ENCODE results near the gene LIN7A. TPM values are rescaled to one million over a fixed set of nuclear protein-coding genes. Genes with fewer than 3 reads are reported as not detected.

Gene LIN7A
- total RNA-seq, 6 donors from 2014 or later, result 7.9 to 32.5 (median 13.8) TPM

DNA sequence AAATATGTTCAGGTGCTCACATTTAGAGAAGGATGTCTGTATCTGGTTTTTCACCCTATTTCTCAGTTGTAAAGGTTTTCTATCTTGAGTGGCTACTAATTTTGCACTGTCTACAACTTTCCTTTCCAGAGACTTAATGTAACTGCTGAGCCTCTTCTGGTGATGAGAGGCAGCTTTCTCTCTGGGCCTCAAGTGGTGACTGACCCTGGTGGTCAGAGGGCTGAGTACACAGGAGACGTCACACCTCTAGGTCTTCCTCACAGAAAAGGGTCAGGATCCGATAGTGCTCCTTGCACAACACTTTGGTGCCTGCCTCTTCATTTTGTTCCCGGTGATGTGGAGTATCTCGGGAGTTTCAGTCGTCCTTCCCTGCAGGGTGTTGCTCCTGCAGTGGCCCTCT is 76.8 kb downstream of the LIN7A start:
- no peak overlapping the region for H3K4me3 ChIP-seq
- TF ChIP-seq EP300 (IDR thresholded peaks at IDR 0.05), result no peak
- TF ChIP-seq POLR2AphosphoS5 (IDR thresholded peaks at IDR 0.05), result no peak
- TF ChIP-seq, protein P1, sequence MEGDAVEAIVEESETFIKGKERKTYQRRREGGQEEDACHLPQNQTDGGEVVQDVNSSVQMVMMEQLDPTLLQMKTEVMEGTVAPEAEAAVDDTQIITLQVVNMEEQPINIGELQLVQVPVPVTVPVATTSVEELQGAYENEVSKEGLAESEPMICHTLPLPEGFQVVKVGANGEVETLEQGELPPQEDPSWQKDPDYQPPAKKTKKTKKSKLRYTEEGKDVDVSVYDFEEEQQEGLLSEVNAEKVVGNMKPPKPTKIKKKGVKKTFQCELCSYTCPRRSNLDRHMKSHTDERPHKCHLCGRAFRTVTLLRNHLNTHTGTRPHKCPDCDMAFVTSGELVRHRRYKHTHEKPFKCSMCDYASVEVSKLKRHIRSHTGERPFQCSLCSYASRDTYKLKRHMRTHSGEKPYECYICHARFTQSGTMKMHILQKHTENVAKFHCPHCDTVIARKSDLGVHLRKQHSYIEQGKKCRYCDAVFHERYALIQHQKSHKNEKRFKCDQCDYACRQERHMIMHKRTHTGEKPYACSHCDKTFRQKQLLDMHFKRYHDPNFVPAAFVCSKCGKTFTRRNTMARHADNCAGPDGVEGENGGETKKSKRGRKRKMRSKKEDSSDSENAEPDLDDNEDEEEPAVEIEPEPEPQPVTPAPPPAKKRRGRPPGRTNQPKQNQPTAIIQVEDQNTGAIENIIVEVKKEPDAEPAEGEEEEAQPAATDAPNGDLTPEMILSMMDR (IDR thresholded peaks at IDR 0.05), result no peak
- no peak for TF ChIP-seq POLR2A (IDR thresholded peaks at IDR 0.05)
- no peak for DNase-seq
- WGBS, 2 donors, result 71 to 90% methylated on average over 5 of the region's 5 CpGs
- peak in 1 of 2 donors; percentile 59 for ATAC-seq (ENCODE audit: low FRiP score in 2 of 2)
- no peaks in the 10 kb centered on the region for H3K9me3 ChIP-seq
- no peaks in the 10 kb centered on the region for H3K36me3 ChIP-seq
- H3K4me1 ChIP-seq, result no peaks in the 10 kb centered on the region
- H3K27ac ChIP-seq, result no peak overlapping the region
- no peaks in the 10 kb centered on the region for H3K27me3 ChIP-seq

DNA sequence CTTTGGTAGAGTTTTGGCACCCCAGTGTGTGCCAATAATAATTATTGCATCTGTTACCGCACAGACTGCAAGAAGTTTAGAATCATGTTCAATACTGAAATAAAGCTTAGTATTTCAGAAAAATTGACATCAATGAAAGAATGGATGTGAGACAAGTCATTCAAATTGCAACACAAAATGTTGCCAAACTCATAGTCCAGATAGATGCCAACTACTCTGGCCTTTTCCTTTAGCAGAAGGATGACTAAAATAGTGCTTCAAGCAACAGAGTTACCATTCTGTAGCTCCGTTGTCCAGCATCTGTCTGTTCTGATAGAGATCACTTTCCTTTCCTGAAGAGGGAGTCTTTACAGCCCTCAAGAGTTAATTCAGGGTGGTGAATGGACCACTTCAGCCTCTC is 77.5 kb downstream of the LIN7A start:
- no peaks in the 10 kb centered on the region for H3K36me3 ChIP-seq
- no peaks in the 10 kb centered on the region for H3K9me3 ChIP-seq
- ATAC-seq (ENCODE audit: low FRiP score in 2 of 2) (no peak), DNase-seq (no peak)
- no peaks in the 10 kb centered on the region for H3K4me1 ChIP-seq
- no peak for TF ChIP-seq POLR2A (IDR thresholded peaks at IDR 0.05)
- TF ChIP-seq POLR2AphosphoS5 (IDR thresholded peaks at IDR 0.05), result no peak
- no peak for TF ChIP-seq EP300 (IDR thresholded peaks at IDR 0.05)
- no peaks in the 10 kb centered on the region for H3K27me3 ChIP-seq
- H3K27ac ChIP-seq, result no peak overlapping the region
- WGBS, 2 donors, result 72 to 82% methylated on average over 2 of the region's 2 CpGs
- H3K4me3 ChIP-seq, result no peak overlapping the region

DNA sequence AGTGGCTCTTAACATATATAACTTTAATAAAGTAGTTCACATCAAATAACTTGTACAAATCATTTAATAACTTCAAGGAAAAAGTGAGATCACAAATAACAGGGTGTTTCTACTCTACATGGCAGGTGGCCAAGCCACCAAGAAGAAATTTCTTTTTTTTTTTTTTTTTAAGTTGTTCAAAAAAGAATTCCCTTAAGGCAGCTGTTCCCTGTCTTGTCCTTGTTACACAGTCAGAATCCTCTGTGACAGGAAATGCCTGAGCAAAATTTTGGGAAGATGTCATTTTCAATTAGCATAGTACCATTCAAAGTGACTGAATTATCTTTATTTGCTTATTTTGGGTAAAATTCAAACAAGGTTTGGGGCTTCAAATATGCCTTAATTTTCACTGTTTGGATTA is 79.4 kb downstream of the LIN7A start:
- H3K4me3 ChIP-seq, result no peak overlapping the region
- no peaks in the 10 kb centered on the region for H3K9me3 ChIP-seq
- DNase-seq, result no peak
- no peaks in the 10 kb centered on the region for H3K27me3 ChIP-seq
- no peaks in the 10 kb centered on the region for H3K36me3 ChIP-seq
- ATAC-seq (ENCODE audit: low FRiP score in 2 of 2), result no peak
- no peak overlapping the region for H3K27ac ChIP-seq
- no peak for TF ChIP-seq POLR2AphosphoS5 (IDR thresholded peaks at IDR 0.05)
- no peak for TF ChIP-seq EP300 (IDR thresholded peaks at IDR 0.05)
- TF ChIP-seq, protein P1 (IDR thresholded peaks at IDR 0.05), result no peak
- no peak for TF ChIP-seq POLR2A (IDR thresholded peaks at IDR 0.05)
- H3K4me1 ChIP-seq, result no peaks in the 10 kb centered on the region

DNA sequence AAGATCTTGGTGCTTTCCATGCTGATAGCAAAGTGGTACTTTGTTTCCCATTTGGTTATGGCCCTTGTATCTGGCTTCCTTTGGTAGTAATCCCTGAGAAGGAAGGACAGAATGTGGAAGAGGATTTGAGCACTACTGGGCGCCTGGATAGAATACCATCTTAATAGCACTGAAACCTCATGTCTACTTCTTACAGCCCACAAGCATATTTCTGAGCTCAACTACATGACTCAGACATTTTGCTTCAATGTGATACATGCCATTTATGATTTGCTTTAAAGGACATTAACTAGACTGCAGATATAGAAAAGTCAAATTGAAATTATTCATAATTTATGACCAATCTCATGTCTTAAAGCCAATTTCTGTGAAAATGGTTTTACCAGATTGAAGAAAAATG is 80.4 kb downstream of the LIN7A start:
- TF ChIP-seq POLR2AphosphoS5 (IDR thresholded peaks at IDR 0.05) (no peak), EP300 (IDR thresholded peaks at IDR 0.05) (no peak)
- ATAC-seq (ENCODE audit: low FRiP score in 2 of 2) (no peak), DNase-seq (no peak)
- 80 to 94% methylated on average over 1 of the region's 1 CpG for whole genome bisulfite sequencing, 2 donors
- Histone ChIP-seq H3K9me3 (no peaks in the 10 kb centered on the region), H3K36me3 (no peaks in the 10 kb centered on the region), H3K27ac (no peak overlapping the region), H3K27me3 (no peaks in the 10 kb centered on the region), H3K4me3 (no peak overlapping the region), H3K4me1 (no peaks in the 10 kb centered on the region)

DNA sequence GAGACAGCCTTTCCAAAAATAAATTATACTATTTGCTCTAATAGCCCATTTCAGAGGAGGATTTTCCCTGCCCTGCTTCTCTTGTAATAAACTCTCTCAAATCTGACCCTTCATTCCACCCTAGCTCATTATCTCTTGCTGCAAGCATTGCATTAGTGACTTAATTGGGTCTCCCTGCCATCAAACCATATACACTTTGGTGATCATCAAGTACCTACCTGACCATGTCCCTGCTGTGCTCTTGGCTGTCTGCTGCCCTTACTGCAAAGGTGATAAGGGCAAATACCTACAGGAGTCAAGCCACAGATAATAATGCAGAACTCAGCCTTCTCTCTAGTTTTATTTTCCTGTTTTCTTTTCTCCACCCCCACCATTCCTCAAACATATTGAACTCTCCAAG is 88.4 kb downstream of the LIN7A start:
- Histone ChIP-seq H3K27ac (no peak overlapping the region), H3K4me1 (no peaks in the 10 kb centered on the region), H3K36me3 (no peaks in the 10 kb centered on the region), H3K9me3 (no peaks in the 10 kb centered on the region), H3K4me3 (no peak overlapping the region), H3K27me3 (no peaks in the 10 kb centered on the region)
- ATAC-seq (ENCODE audit: low FRiP score in 2 of 2) (no peak), DNase-seq (no peak)
- TF ChIP-seq POLR2AphosphoS5 (IDR thresholded peaks at IDR 0.05) (no peak), POLR2A (IDR thresholded peaks at IDR 0.05) (no peak), EP300 (IDR thresholded peaks at IDR 0.05) (no peak)
- TF ChIP-seq, protein P1 (IDR thresholded peaks at IDR 0.05), result no peak

DNA sequence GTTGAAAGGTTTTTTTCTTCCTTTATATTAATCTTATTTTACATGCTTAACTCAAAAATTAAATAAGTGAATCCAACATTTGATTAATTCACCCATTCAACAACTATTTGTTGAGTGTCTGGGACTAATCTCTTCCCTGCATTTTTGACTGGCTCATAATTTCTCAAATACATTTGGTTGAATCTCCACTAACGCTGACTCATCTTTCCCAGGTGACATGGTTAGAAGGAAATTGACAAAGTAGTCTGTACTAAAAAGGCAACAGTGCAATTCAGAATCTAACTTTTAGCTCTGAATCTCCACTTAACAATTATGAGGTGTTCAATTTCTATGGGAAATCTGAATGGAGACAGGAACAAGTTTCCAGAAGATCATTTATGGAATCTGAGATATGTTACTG is 88.9 kb downstream of the LIN7A start:
- no peaks in the 10 kb centered on the region for H3K27me3 ChIP-seq
- no peak overlapping the region for H3K27ac ChIP-seq
- 91 to 98% methylated on average over 1 of the region's 1 CpG for WGBS, 2 donors
- ATAC-seq (ENCODE audit: low FRiP score in 2 of 2) (no peak), DNase-seq (no peak)
- no peaks in the 10 kb centered on the region for H3K4me1 ChIP-seq
- TF ChIP-seq POLR2AphosphoS5 (IDR thresholded peaks at IDR 0.05) (no peak), POLR2A (IDR thresholded peaks at IDR 0.05) (no peak), EP300 (IDR thresholded peaks at IDR 0.05) (no peak)
- TF ChIP-seq, protein P1 (IDR thresholded peaks at IDR 0.05), result no peak
- no peak overlapping the region for H3K4me3 ChIP-seq
- no peaks in the 10 kb centered on the region for H3K9me3 ChIP-seq
- H3K36me3 ChIP-seq, result no peaks in the 10 kb centered on the region

All from upper lobe of left lung (tissue), 6 donors.